ENCODE data around the gene CD3D.

The CD3D gene

GRCh38 chr11:118295815-118296454 lies 46.6 kb downstream of the CD3D start:
- DNase-seq = peak; percentile 63

DNA sequence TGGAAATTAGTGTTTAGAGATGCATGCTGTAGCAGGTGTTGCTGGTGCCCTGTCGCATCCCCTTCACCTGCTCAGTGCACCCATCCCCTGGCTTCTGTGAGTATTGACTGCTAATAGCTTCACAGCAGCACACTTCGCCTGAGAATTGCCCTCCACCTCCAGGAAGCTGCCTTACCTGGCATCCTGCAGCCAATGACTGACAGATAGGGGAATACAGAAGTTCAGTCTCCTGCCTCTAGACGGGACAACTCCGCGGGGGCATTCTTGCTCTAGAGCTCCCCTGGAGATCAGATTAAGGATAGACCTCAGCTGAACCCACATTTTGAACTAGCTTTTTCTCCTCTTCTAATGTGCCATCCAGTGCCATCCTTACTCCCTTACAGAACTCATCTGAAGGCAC lies 47.3 kb downstream of the CD3D start:
- DNase-seq = no peak

GRCh38 chr11:118294053-118294452 lies 48.5 kb downstream of the CD3D start:
- no peak for DNase-seq

GRCh38 chr11:118291477-118292135 lies 50.9 kb downstream of the CD3D start:
- no peak for DNase-seq

GRCh38 chr11:118290923-118291322 lies 51.6 kb downstream of the CD3D start:
- DNase-seq = peak; percentile 63

- no peak for DNase-seq
Observed at GRCh38 chr11:118289401-118289800, 53.1 kb downstream of the CD3D start.

All from activated CD4-positive, alpha-beta T cell treated with anti-CD3 and anti-CD28 coated beads, Interleukin-2, Interleukin-6, amounts not matched to agents 100 ng/mL and 50 ng/mL, durations not matched to agents 16 hours and 8 hours (primary cell).